HepG2 (cell line): ENCODE results near the gene CTU2. TPM values are rescaled to one million over a fixed set of nuclear protein-coding genes. Genes with fewer than 3 reads are reported as not detected.

Experiments
- E2F2 ChIP-seq: sonication (generic); formaldehyde crosslinking; IDR thresholded peaks from 2 replicates; pipeline ENCODE4 v1.4.0; 2020; ENCODE audit warnings: missing genetic modification reagents, borderline replicate concordance
- EP300 ChIP-seq, 3 experiments: sonication (generic) in 1 of 3; formaldehyde crosslinking in 1 of 3; IDR thresholded peaks; 2 replicates each; pipeline versions ENCODE4 v1.5.1 to v1.6.1; 2011 to 2020; ENCODE audit warnings: low read depth in 2 of 3, low read length in 2 of 3, borderline replicate concordance in 1 of 3, improper control_type of control experiment in 1 of 3, mild to moderate bottlenecking in 1 of 3, missing genetic modification reagents in 1 of 3, moderate library complexity in 1 of 3
- GTF2F1 ChIP-seq: fragments of 150-350 bp; IDR thresholded peaks from 2 replicates; pipeline ENCODE4 v1.6.1; 2014; ENCODE audit warnings: low read length
- HIC2 ChIP-seq: sonication (generic); formaldehyde crosslinking; IDR thresholded peaks from 2 replicates; pipeline ENCODE4 v1.9.0; 2022; ENCODE audit warnings: low read depth, missing genetic modification reagents
- HOXA9 ChIP-seq: sonication (generic); formaldehyde crosslinking; IDR thresholded peaks from 2 replicates; pipeline ENCODE4 v1.8.1; 2022; ENCODE audit warnings: missing genetic modification reagents, mild to moderate bottlenecking, moderate library complexity, borderline replicate concordance
- KMT2A ChIP-seq: sonication (generic); formaldehyde crosslinking; IDR thresholded peaks from 2 replicates; pipeline ENCODE4 v1.4.0; 2020; ENCODE audit warnings: missing genetic modification reagents
- NRL ChIP-seq: sonication (generic); formaldehyde crosslinking; IDR thresholded peaks from 2 replicates; pipeline ENCODE4 v1.5.0; 2020; ENCODE audit warnings: missing genetic modification reagents, mild to moderate bottlenecking, moderate library complexity, borderline replicate concordance
- REPIN1 ChIP-seq: sonication (generic); formaldehyde crosslinking; IDR thresholded peaks from 2 replicates; pipeline ENCODE4 v1.8.0; 2022; ENCODE audit warnings: missing genetic modification reagents, low read depth, mild to moderate bottlenecking, borderline replicate concordance
- TEAD2 ChIP-seq: sonication (generic); formaldehyde crosslinking; IDR thresholded peaks from 2 replicates; pipeline ENCODE4 v1.9.0; 2021; ENCODE audit warnings: missing genetic modification reagents
- WIZ ChIP-seq: sonication (generic); formaldehyde crosslinking; IDR thresholded peaks from 2 replicates; pipeline ENCODE4 v1.5.1; 2020; ENCODE audit warnings: mild to moderate bottlenecking, missing genetic modification reagents
- ZBTB7A ChIP-seq: sonication (generic); formaldehyde crosslinking; IDR thresholded peaks from 2 replicates; pipeline ENCODE4 v1.8.0; 2022; ENCODE audit warnings: mild to moderate bottlenecking, missing genetic modification reagents
- ZEB1 ChIP-seq: IDR thresholded peaks from 2 replicates; pipeline ENCODE4 v1.6.1; 2012; ENCODE audit warnings: mild to moderate bottlenecking, low read depth, inconsistent platforms; ENCODE audit not compliant: insufficient replicate concordance
- ZNF136 ChIP-seq: sonication (generic); formaldehyde crosslinking; IDR thresholded peaks from 2 replicates; pipeline ENCODE4 v1.8.1; 2022; ENCODE audit warnings: low read depth, mild to moderate bottlenecking, moderate library complexity, missing genetic modification reagents
- ZNF230 ChIP-seq: sonication (generic); formaldehyde crosslinking; IDR thresholded peaks from 2 replicates; pipeline ENCODE4 v1.4.0; 2020; ENCODE audit warnings: mild to moderate bottlenecking, missing genetic modification reagents
- ZNF282 ChIP-seq: fragments of 450-650 bp; IDR thresholded peaks from 2 replicates; pipeline ENCODE4 v1.6.1; 2018; ENCODE audit not compliant: partially characterized antibody
- ZNF326 ChIP-seq: sonication (generic); formaldehyde crosslinking; IDR thresholded peaks from 2 replicates; pipeline ENCODE4 v1.4.0; 2020; ENCODE audit warnings: missing genetic modification reagents, borderline replicate concordance
- ZNF768 ChIP-seq: sonication (generic); formaldehyde crosslinking; IDR thresholded peaks from 2 replicates; pipeline ENCODE4 v1.4.0; 2020; ENCODE audit warnings: missing genetic modification reagents
- ZNF780A ChIP-seq: sonication (generic); formaldehyde crosslinking; IDR thresholded peaks from 2 replicates; pipeline ENCODE4 v1.8.0; 2022; ENCODE audit warnings: mild to moderate bottlenecking, missing genetic modification reagents, moderate library complexity
- ZSCAN20 ChIP-seq: sonication (generic); formaldehyde crosslinking; IDR thresholded peaks from 2 replicates; pipeline ENCODE4 v1.4.0; 2020; ENCODE audit warnings: missing genetic modification reagents, mild to moderate bottlenecking, borderline replicate concordance
- polyA plus RNA-seq, 8 experiments: library from polyadenylated mRNA; depleted of rRNA in 3 of 8; stranded (reverse) in 7 of 8; unstranded in 1 of 8; fragments of >200 nt; fragmentation: Illumina TruSeq in 4 of 8; extraction: Trizol in 4 of 8; gene quantifications; 2 replicates each; pipeline versions ENCODE4 v1.2.1 to v1.2.3, GENCODE V29; 2011 to 2016; ENCODE audit warnings: low read depth in 4 of 8, missing spikeins in 1 of 8, mixed read lengths in 1 of 8; ENCODE audit not compliant: insufficient read depth in 1 of 8
- total RNA-seq, 5 experiments: library from RNA; depleted of rRNA; stranded (reverse); fragments of >200 nt; fragmentation: Illumina TruSeq; extraction: Trizol; gene quantifications; 2 replicates each; pipeline ENCODE4 v1.2.3, GENCODE V29; 2016; ENCODE audit warnings: low read depth in 1 of 5
- TF ChIP-seq, protein P1 (sequence below): sonication (generic); formaldehyde crosslinking; IDR thresholded peaks from 2 replicates; pipeline ENCODE4 v1.4.0; 2020; ENCODE audit warnings: missing genetic modification reagents, borderline replicate concordance
- TF ChIP-seq, protein P2 (sequence below): sonication (generic); formaldehyde crosslinking; IDR thresholded peaks from 2 replicates; pipeline ENCODE4 v1.5.0; 2020; ENCODE audit warnings: missing genetic modification reagents

Gene CTU2
- total and polyA plus RNA-seq, 2 of the 13 experiments (the other 11 are each of a cell fraction or from before 2014, with no cell fraction given) = 13.3 to 21.9 TPM

DNA sequence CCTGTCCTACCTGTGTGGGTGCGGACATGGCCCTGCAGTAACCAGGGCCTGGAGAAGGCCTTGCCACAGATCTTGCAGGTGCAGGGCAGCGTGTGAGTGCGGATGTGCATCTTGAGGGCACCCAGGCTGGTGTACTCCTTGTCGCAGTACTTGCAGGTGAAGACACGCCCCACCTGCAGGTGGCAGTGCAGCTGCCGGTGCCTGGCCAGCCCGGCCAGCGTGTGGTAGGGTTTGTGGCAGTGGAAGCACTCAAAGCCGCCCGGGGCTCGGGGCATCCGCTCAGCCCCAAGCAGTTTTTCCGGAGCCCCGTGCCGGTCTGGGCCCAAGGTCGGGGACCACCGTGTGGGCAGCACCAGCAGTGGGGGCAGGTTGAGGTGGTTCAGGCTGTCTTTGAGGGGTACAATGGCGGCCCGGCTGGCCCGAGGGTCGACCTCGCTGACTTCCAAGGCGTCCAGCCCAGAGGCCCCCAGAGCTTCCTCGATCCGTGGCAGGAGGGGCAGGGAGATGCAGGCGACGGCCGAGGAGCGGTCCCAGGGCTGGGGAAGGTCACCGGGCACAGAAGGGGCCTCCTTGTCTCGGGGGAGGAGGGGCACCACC is 25.1 kb upstream of the CTU2 start (continued):
- TF ChIP-seq HIC2 (peak; percentile 44; the same call in 1 of the 2 replicates), GTF2F1 (no peak), REPIN1 (no peak; the same call in 1 of the 2 replicates), ZSCAN20 (peak; percentile 14; the same call in 1 of the 2 replicates), ZEB1 (no peak), WIZ (CRISPR knock-in tag) (no peak), ZNF780A (CRISPR knock-in tag) (no peak), EP300 (IDR thresholded peaks at IDR 0.05; ENCODE audit: low read depth in 2 of 2, low read length in 2 of 2) (no peak), EP300 (CRISPR knock-in tag; IDR thresholded peaks at IDR 0.05; ENCODE audit: borderline replicate concordance) (no peak), TEAD2 (no peak), ZNF282 (no peak), ZNF326 (CRISPR knock-in tag) (peak; percentile 89; the same call in 1 of the 2 replicates), ZNF136 (CRISPR knock-in tag) (no peak), ZNF768 (CRISPR knock-in tag) (peak; percentile 41; the same call in 1 of the 2 replicates), KMT2A (CRISPR knock-in tag) (0 out of 2 replicates have a peak, but pooled peaks have one; percentile 50), ZNF230 (CRISPR knock-in tag) (no peak), NRL (CRISPR knock-in tag) (peak; percentile 20; the same call in 1 of the 2 replicates), HOXA9 (0 out of 2 replicates have a peak, but pooled peaks have one; percentile 53), E2F2 (CRISPR knock-in tag) (no peak), ZBTB7A (CRISPR knock-in tag) (no peak)
- TF ChIP-seq, protein P1, sequence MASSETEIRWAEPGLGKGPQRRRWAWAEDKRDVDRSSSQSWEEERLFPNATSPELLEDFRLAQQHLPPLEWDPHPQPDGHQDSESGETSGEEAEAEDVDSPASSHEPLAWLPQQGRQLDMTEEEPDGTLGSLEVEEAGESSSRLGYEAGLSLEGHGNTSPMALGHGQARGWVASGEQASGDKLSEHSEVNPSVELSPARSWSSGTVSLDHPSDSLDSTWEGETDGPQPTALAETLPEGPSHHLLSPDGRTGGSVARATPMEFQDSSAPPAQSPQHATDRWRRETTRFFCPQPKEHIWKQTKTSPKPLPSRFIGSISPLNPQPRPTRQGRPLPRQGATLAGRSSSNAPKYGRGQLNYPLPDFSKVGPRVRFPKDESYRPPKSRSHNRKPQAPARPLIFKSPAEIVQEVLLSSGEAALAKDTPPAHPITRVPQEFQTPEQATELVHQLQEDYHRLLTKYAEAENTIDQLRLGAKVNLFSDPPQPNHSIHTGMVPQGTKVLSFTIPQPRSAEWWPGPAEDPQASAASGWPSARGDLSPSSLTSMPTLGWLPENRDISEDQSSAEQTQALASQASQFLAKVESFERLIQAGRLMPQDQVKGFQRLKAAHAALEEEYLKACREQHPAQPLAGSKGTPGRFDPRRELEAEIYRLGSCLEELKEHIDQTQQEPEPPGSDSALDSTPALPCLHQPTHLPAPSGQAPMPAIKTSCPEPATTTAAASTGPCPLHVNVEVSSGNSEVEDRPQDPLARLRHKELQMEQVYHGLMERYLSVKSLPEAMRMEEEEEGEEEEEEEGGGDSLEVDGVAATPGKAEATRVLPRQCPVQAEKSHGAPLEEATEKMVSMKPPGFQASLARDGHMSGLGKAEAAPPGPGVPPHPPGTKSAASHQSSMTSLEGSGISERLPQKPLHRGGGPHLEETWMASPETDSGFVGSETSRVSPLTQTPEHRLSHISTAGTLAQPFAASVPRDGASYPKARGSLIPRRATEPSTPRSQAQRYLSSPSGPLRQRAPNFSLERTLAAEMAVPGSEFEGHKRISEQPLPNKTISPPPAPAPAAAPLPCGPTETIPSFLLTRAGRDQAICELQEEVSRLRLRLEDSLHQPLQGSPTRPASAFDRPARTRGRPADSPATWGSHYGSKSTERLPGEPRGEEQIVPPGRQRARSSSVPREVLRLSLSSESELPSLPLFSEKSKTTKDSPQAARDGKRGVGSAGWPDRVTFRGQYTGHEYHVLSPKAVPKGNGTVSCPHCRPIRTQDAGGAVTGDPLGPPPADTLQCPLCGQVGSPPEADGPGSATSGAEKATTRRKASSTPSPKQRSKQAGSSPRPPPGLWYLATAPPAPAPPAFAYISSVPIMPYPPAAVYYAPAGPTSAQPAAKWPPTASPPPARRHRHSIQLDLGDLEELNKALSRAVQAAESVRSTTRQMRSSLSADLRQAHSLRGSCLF = no peak
- TF ChIP-seq, protein P2, sequence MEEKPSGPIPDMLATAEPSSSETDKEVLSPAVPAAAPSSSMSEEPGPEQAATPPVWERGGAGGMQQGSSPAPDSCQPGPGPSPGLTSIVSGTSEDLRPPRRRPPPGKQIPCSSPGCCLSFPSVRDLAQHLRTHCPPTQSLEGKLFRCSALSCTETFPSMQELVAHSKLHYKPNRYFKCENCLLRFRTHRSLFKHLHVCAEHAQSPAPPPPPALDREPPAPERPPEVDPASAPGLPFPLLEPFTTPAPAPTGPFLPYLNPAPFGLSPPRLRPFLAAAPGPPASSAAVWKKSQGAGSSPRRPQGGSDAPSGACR = no peak
